Right renal pelvis (tissue), 4 donors: ENCODE measurements around the gene EVC. TPM values are rescaled to one million over a fixed set of nuclear protein-coding genes. Genes with fewer than 3 reads are reported as not detected.

Experiments
- polyA plus RNA-seq, 4 donors: library from polyadenylated mRNA; unstranded; fragments of 120-200 nt; gene quantifications; one replicate each; pipeline ENCODE4 v1.2.1, GENCODE V29; 2013; ENCODE audit not compliant: insufficient read length in 4 of 4

EVC gene
- polyA plus RNA-seq, 4 donors = 38.3 to 49.2 (median 41.4) TPM

Other genes with a start within 250 kb of the EVC start
- 1 to 10 TPM; 8.6 to 9.1 (median 8.8) TPM for gene EVC2, start 2.6 kb upstream of the EVC start, polyA plus RNA-seq
- 10 to 100 TPM; 41.4 to 54.5 (median 51.1) TPM for gene CRMP1, start 181.9 kb downstream of the EVC start, polyA plus RNA-seq